Endothelial cell (in vitro differentiated cells): Measurements from ENCODE around the gene MCTP1. TPM values are rescaled to one million over a fixed set of nuclear protein-coding genes. Genes with fewer than 3 reads are reported as not detected.
"Not testable (repeated sequence)": the region's sequence is repeated elsewhere in the genome, so short reads cannot be mapped to it uniquely, and the experiment has no call there.

Experiments
- DNase-seq: peaks from one replicate; pipeline ENCODE4 v3.0.0; 2021; ENCODE audit warnings: low spot score
- H3K27ac Mint-ChIP-seq: one replicate; pipeline ENCODE4 v1.8.0; 2021; ENCODE audit warnings: mixed read lengths, inconsistent platforms; ENCODE audit not compliant: unreplicated experiment
- H3K27me3 Mint-ChIP-seq: one replicate; pipeline ENCODE4 v1.8.0; 2021; ENCODE audit warnings: mild to moderate bottlenecking, moderate library complexity, mixed read lengths, inconsistent platforms; ENCODE audit not compliant: unreplicated experiment
- H3K36me3 Mint-ChIP-seq: one replicate; pipeline ENCODE4 v1.8.0; 2021; ENCODE audit warnings: mild to moderate bottlenecking, low read depth, mixed read lengths, inconsistent platforms; ENCODE audit not compliant: unreplicated experiment
- H3K4me1 Mint-ChIP-seq: one replicate; pipeline ENCODE4 v1.8.0; 2021; ENCODE audit warnings: mild to moderate bottlenecking, mixed read lengths, inconsistent platforms; ENCODE audit not compliant: unreplicated experiment
- H3K4me3 Mint-ChIP-seq: one replicate; pipeline ENCODE4 v1.8.0; 2021; ENCODE audit warnings: mild to moderate bottlenecking, mixed read lengths, inconsistent platforms; ENCODE audit not compliant: unreplicated experiment
- H3K9me3 Mint-ChIP-seq: one replicate; pipeline ENCODE4 v1.8.0; 2021; ENCODE audit warnings: mixed read lengths, inconsistent platforms; ENCODE audit not compliant: unreplicated experiment
- CTCF ChIP-seq: fragments of 200-600 bp; sonication (generic); IDR thresholded peaks from one replicate; pipeline ENCODE4 v1.5.0; 2021; ENCODE audit warnings: antibody characterized with exemption; ENCODE audit not compliant: unreplicated experiment
- total RNA-seq: library from RNA; stranded (reverse); fragmentation: NEBNext Ultra II Directional; extraction: Animal tissue kit (Norgen Biotek cat#: 25700); gene quantifications from one replicate; pipeline ENCODE4 v1.2.1, GENCODE V29; 2021; ENCODE audit not compliant: unreplicated experiment

Gene MCTP1
- total RNA-seq, 1 donor from 2014 or later, result 2.2 TPM

DNA sequence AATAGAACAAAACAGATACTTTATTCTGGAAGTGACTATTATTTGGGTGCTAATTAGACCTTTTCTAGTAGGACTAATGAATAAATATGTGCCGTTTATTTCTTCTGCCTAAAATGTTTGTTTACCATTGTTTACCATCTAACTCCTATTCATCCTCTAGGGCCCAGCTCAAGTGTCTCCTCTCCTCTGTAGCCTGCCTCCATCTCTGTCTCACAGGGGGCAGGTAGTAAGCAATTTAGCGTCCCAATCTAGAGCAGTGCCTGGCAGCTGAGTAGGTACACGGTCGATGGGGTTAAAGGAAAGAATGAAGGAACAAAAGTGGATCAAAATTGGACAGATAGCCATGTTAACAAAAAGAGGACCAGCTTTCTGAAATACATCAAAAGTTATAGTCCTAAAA is 435.6 kb downstream of the MCTP1 start:
- H3K4me3 Mint-ChIP-seq, result no peak overlapping the region
- no peaks in the 10 kb centered on the region for H3K36me3 Mint-ChIP-seq
- DNase-seq, result no peak
- TF ChIP-seq CTCF, result no peak
- no peaks in the 10 kb centered on the region for H3K27me3 Mint-ChIP-seq
- H3K27ac Mint-ChIP-seq, result no peak overlapping the region
- H3K9me3 Mint-ChIP-seq, result no peaks in the 10 kb centered on the region
- no peaks in the 10 kb centered on the region for H3K4me1 Mint-ChIP-seq

DNA sequence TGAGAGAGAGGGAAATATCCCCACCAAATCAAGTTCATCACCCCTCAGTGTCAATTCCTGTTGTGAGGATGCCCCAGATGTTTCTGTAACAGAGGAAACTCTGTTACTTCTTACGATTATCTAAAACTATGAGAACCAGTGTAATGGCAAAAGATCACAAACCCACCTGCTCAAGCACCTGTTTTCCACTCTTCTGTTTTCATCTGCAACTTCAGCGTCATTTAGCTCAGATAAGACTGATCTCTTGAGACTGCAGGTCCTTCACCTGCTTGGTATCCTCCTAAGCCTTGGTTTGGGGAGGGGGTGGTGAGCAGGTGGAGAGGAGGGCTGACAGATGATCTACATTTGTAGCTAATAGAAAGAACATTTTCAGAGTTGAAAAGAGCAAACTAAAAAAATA is 437.2 kb downstream of the MCTP1 start:
- DNase-seq, result no peak
- no peak for TF ChIP-seq CTCF
- H3K36me3 Mint-ChIP-seq, result no peaks in the 10 kb centered on the region

GRCh38 chr5:94847019-94847418 is 437.9 kb downstream of the MCTP1 start:
- Mint-ChIP-seq H3K27me3 (no peaks in the 10 kb centered on the region), H3K27ac (no peak overlapping the region), H3K36me3 (no peaks in the 10 kb centered on the region), H3K9me3 (no peaks in the 10 kb centered on the region), H3K4me1 (no peaks in the 10 kb centered on the region), H3K4me3 (no peak overlapping the region)
- TF ChIP-seq CTCF, result no peak
- DNase-seq, result no peak

More for the DNA sequence above, 437.2 kb downstream of the MCTP1 start:
- Mint-ChIP-seq H3K4me1 (no peaks in the 10 kb centered on the region), H3K4me3 (no peak overlapping the region), H3K27ac (no peak overlapping the region), H3K27me3 (no peaks in the 10 kb centered on the region), H3K9me3 (no peaks in the 10 kb centered on the region)

- not testable (repeated sequence) for DNase-seq, H3K36me3 Mint-ChIP-seq, H3K27ac Mint-ChIP-seq, H3K27me3 Mint-ChIP-seq, H3K4me1 Mint-ChIP-seq, H3K9me3 Mint-ChIP-seq, H3K4me3 Mint-ChIP-seq
These were observed 439.2 kb downstream of the MCTP1 start for GRCh38 chr5:94845696-94846095.

GRCh38 chr5:94841598-94842322 is 443.1 kb downstream of the MCTP1 start:
- Mint-ChIP-seq H3K4me1 (no peaks in the 10 kb centered on the region), H3K27ac (no peak overlapping the region), H3K27me3 (no peaks in the 10 kb centered on the region), H3K36me3 (no peaks in the 10 kb centered on the region), H3K4me3 (no peak overlapping the region), H3K9me3 (no peaks in the 10 kb centered on the region)
- DNase-seq, result no peak
- no peak for TF ChIP-seq CTCF
